BJ (cell line): ENCODE measurements around the gene PARD6G. TPM values are rescaled to one million over a fixed set of nuclear protein-coding genes. Genes with fewer than 3 reads are reported as not detected.
"Not testable (repeated sequence)": the region's sequence is repeated elsewhere in the genome, so short reads cannot be mapped to it uniquely, and the experiment has no call there.

Experiments used
- CTCF ChIA-PET: fragments of 350-600 bp; formaldehyde crosslinking; extraction: SDS; loops from one replicate; lab custom pipeline; 2021; ENCODE audit warnings: antibody characterized with exemption, inconsistent platforms; lab: Yijun Ruan, JAX
- POLR2A ChIA-PET: fragments of 300-600 bp; sonication (Branson Sonifier 250); formaldehyde crosslinking; extraction: SDS; loops from one replicate; lab custom pipeline; 2021; ENCODE audit warnings: antibody characterized with exemption; lab: Charles Lee
- DNase-seq: peaks from one replicate; pipeline ENCODE4 v3.0.0-alpha.2; 2011; ENCODE audit warnings: low read depth
- H3K27me3 ChIP-seq: 2 replicates; pipeline ENCODE4 v1.6.0; 2011; ENCODE audit warnings: low read length; ENCODE audit not compliant: control insufficient read depth, insufficient read depth
- H3K36me3 ChIP-seq: 2 replicates; pipeline ENCODE4 v1.5.1; 2011; ENCODE audit warnings: low read length; ENCODE audit not compliant: control insufficient read depth, insufficient read depth
- H3K4me3 ChIP-seq: 2 replicates; pipeline ENCODE4 v1.5.1; 2011; ENCODE audit warnings: low read depth, mild to moderate bottlenecking, control low read depth, low read length
- CTCF ChIP-seq: IDR thresholded peaks from 2 replicates; pipeline ENCODE4 v1.5.1; 2011; ENCODE audit warnings: low read depth, mild to moderate bottlenecking, control low read depth, inconsistent platforms, low read length, moderate library complexity; ENCODE audit not compliant: insufficient read depth
- polyA plus RNA-seq: library from polyadenylated mRNA; depleted of rRNA; stranded (reverse); fragments of >200 nt; gene quantifications from 2 replicates; pipeline ENCODE4 v1.2.3, GENCODE V29; 2011

The PARD6G gene
- polyA plus RNA-seq, 1 experiment, result 0.96 TPM

- no peak for DNase-seq
- POLR2A ChIA-PET, result no interaction called here
- CTCF ChIA-PET, result interaction anchor here (0.6 to 3.2 kb wide), 2 partner anchors 10 to 62 kb away, joined by 4 to 15 read pairs; no protein-coding TSS in a partner anchor
- TF ChIP-seq CTCF, result no peak
- no peaks in the 10 kb centered on the region for H3K27me3 ChIP-seq
- H3K4me3 ChIP-seq, result no peak overlapping the region
- no peaks in the 10 kb centered on the region for H3K36me3 ChIP-seq
Measured at GRCh38 chr18:80167931-80168330, 79.4 kb downstream of the PARD6G start.

GRCh38 chr18:80167331-80167730 lies 80.0 kb downstream of the PARD6G start:
- ChIA-PET POLR2A (no interaction called here), CTCF (interaction anchor here (3.2 kb wide), 1 partner anchor 9 kb away, joined by 15 read pairs; no protein-coding TSS in a partner anchor)
- no peak for TF ChIP-seq CTCF
- no peak for DNase-seq
- Histone ChIP-seq H3K27me3 (no peaks in the 10 kb centered on the region), H3K4me3 (no peak overlapping the region), H3K36me3 (no peaks in the 10 kb centered on the region)

GRCh38 chr18:80166725-80167124 lies 80.6 kb downstream of the PARD6G start:
- no peaks in the 10 kb centered on the region for H3K27me3 ChIP-seq
- POLR2A ChIA-PET, result no interaction called here
- 0 out of 2 replicates have a peak, but pooled peaks cover 1% of the 10 kb centered on the region for H3K36me3 ChIP-seq
- no peak for TF ChIP-seq CTCF
- no peak for DNase-seq
- CTCF ChIA-PET, result interaction anchor here (3.2 kb wide), 1 partner anchor 9 kb away, joined by 15 read pairs; no protein-coding TSS in a partner anchor
- no peak overlapping the region for H3K4me3 ChIP-seq

- no peak for DNase-seq
- CTCF ChIA-PET, result interaction anchor here (3.2 kb wide), 1 partner anchor 8 kb away, joined by 15 read pairs; no protein-coding TSS in a partner anchor
Measured at GRCh38 chr18:80166240-80166639, 81.1 kb downstream of the PARD6G start.

GRCh38 chr18:80164727-80165355 lies 82.5 kb downstream of the PARD6G start:
- POLR2A ChIA-PET, H3K36me3 ChIP-seq, H3K4me3 ChIP-seq, H3K27me3 ChIP-seq, DNase-seq, CTCF ChIA-PET: not testable (repeated sequence)

More at GRCh38 chr18:80166240-80166639, 81.1 kb downstream of the PARD6G start:
- POLR2A ChIA-PET, result no interaction called here
- Histone ChIP-seq H3K4me3 (no peak overlapping the region), H3K36me3 (0 out of 2 replicates have a peak, but pooled peaks cover 1% of the 10 kb centered on the region), H3K27me3 (no peaks in the 10 kb centered on the region)
- no peak for TF ChIP-seq CTCF

GRCh38 chr18:80163183-80163582 lies 84.1 kb downstream of the PARD6G start:
- Histone ChIP-seq H3K36me3 (0 out of 2 replicates have a peak, but pooled peaks cover 1% of the 10 kb centered on the region), H3K4me3 (no peak overlapping the region), H3K27me3 (no peaks in the 10 kb centered on the region)
- DNase-seq, result no peak
- POLR2A ChIA-PET, result no interaction called here
- TF ChIP-seq CTCF, result no peak
- CTCF ChIA-PET, result interaction anchor here (0.5 kb wide), 1 partner anchor 9 kb away, joined by 3 read pairs; no protein-coding TSS in a partner anchor
